NB4 (cell line): ENCODE data around the gene PHRF1.

Experiments
- TF ChIP-seq, protein P1 (sequence below): IDR thresholded peaks from 2 replicates; pipeline ENCODE4 v1.6.1; 2011; ENCODE audit warnings: low read depth, low read length
- TF ChIP-seq, protein P2 (sequence below): IDR thresholded peaks from one replicate; pipeline ENCODE4 v1.5.1; 2012; ENCODE audit warnings: low read depth, low read length

DNA sequence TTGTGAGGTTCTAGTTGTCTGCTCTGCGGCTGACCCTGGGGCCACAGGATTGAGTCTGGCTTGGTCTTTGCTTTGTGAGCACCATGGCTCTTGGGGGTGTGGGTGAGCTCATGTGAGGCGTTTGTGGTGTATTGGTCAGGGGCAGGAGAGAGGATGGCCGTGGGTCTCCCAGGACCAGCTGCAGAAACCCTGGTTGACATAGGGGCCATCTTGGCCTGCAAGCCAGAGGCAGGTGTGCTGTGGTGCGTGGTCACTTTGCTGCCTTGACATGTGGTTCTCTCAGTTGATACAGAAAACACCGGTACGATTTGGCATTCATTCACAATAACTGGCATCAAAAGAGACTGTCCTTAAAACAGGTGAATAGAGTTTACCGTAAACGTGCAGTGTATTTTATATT, 11.3 kb downstream of the PHRF1 start:
- TF ChIP-seq, protein P1, sequence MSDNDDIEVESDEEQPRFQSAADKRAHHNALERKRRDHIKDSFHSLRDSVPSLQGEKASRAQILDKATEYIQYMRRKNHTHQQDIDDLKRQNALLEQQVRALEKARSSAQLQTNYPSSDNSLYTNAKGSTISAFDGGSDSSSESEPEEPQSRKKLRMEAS = no peak
- TF ChIP-seq, protein P2, sequence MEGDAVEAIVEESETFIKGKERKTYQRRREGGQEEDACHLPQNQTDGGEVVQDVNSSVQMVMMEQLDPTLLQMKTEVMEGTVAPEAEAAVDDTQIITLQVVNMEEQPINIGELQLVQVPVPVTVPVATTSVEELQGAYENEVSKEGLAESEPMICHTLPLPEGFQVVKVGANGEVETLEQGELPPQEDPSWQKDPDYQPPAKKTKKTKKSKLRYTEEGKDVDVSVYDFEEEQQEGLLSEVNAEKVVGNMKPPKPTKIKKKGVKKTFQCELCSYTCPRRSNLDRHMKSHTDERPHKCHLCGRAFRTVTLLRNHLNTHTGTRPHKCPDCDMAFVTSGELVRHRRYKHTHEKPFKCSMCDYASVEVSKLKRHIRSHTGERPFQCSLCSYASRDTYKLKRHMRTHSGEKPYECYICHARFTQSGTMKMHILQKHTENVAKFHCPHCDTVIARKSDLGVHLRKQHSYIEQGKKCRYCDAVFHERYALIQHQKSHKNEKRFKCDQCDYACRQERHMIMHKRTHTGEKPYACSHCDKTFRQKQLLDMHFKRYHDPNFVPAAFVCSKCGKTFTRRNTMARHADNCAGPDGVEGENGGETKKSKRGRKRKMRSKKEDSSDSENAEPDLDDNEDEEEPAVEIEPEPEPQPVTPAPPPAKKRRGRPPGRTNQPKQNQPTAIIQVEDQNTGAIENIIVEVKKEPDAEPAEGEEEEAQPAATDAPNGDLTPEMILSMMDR = no peak
